GDM1 (cell line): ENCODE results near the gene AKT1.
"Not testable (repeated sequence)": the region's sequence is repeated elsewhere in the genome, so short reads cannot be mapped to it uniquely, and the experiment has no call there.

ENCODE experiments used
- DNase-seq: peaks from one replicate; lab custom pipeline; 2025; lab: John Stamatoyannopoulos, UW

The AKT1 gene

DNA sequence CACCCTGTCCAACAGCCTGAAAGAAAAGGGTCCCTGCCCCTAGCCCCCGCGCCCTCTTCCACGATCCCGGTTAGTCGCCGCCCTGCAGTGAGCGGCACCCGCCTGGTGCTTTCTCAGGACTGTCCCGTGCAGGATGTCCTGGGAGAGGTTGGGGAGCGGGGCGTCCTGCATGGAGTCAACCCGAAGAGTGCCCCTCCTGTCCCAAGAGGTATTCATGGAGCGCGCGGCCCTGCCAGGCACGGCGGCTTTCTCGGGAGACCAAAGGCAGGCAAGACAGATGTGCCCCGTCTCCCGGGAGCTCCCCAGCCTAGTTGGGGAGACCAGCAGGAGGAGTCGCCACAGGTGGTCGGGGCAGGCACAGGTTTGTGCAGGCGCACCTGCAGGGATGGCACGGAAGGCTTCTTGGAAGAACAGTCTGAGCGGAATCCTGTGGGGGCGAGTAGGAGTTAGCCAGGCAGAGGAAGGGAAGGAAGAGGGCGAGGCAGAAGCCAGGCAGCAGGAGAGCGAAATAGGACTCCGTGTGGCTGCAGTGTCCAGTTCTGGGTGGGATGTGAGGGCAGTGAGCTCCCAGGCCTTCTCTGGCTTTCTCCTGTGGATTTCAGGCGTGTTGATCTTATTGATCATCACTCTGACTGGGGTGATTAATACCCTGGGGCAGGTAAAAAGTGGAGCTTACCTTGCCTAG, 41.9 kb downstream of the AKT1 start:
- DNase-seq = no peak

DNA sequence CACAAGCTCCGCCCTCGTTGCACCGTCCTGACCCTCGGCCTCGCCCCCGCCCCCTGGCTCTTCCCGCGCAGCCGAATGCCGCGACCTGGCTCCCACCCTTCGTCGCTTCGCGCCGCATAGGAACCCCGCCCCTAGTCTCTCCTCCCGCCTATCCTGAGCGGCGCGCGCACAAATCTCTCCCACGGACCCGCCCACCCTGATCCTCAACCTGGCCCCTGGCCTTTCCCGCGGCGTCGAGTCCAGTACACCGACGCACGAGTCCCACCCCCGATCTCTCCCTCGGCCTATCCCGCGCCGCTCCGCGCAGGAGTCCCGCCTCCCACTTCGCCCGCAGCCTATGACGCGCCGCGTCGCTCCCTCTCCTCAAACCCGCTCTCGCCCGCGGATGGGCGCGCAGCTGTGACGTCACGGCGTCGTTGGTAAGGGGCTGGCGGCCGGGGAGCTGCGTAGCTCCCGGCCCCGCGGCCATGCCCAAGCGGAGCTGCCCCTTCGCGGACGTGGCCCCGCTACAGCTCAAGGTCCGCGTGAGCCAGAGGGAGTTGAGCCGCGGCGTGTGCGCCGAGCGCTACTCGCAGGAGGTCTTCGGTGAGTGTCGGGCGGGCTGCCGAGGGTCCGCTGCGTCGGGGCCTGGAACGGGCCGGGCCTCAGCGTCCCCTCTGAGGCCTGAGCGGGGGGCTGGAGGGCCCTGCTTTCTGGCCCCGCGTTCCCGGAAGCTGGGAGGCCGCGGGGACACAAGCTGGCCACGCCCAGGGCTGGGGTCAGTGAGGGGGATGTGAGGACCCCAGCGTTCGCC, 42.6 kb downstream of the AKT1 start, which contains the start of gene SIVA1:
SIVA1 (plus strand) TSS at position 413 of the 793 bp plus-strand sequence; CDS start at position 468, 55 bp downstream.
- peak; percentile 100 for DNase-seq

GRCh38 chr14:104752423-104752734, 43.2 kb downstream of the AKT1 start:
- no peak for DNase-seq

DNA sequence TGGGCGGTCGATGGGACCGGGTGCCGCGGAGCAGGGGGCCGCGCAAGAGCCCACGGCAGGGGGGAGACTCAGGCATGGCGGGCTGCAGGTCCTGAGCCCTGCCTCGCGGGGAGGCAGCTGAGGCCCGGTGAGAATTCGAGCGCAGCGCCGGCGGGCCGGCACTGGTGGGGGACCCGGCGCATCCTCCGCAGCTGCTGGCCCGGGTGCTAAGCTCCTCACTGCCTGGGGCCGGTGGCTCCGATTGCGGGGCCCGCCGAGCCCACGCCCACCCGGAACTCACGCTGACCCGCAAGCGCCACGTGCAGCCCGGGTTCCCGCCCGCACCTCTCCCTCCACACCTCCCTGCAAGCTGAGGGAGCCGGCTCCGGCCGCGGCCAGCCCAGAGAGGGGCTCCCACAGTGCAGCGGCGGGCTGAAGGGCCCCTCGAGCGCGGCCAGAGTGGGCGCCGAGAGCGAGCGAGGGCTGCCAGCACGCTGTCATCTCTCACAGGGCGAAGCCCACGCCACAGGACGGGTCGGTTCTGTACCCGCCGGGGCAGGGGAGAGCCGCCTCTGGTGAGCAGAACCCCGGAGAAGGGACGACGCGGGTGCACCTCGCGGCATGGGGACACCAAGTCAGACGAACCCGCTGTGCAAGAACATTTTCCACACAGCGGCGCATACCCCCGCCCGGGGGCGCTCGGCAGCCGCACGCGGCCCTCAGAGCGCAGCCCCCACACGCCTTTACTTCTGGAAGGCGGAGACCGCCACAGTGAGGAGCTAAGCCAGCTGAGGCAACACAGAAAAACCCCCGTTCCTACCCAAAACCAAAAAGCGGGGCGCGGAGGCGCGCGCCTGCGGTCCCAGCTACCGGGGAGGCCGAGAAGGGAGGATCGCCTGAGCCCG, 43.8 kb downstream of the AKT1 start:
- peak; percentile 49 for DNase-seq

DNA sequence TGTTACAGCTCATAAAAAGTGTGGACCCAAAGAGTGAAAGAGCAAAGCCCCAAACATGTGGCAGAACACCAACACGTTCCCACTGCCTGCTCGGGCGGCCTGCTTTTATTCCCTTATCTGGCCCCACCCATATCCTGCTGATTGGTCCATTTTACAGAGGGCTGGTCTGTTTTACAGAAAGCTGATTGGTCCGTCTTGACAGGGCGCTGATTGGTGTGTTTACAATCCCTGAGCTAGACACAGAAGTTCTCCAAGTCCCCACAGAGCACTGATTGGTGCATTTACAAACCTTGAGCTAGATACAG, 44.8 kb downstream of the AKT1 start:
- not testable (repeated sequence) for DNase-seq

DNA sequence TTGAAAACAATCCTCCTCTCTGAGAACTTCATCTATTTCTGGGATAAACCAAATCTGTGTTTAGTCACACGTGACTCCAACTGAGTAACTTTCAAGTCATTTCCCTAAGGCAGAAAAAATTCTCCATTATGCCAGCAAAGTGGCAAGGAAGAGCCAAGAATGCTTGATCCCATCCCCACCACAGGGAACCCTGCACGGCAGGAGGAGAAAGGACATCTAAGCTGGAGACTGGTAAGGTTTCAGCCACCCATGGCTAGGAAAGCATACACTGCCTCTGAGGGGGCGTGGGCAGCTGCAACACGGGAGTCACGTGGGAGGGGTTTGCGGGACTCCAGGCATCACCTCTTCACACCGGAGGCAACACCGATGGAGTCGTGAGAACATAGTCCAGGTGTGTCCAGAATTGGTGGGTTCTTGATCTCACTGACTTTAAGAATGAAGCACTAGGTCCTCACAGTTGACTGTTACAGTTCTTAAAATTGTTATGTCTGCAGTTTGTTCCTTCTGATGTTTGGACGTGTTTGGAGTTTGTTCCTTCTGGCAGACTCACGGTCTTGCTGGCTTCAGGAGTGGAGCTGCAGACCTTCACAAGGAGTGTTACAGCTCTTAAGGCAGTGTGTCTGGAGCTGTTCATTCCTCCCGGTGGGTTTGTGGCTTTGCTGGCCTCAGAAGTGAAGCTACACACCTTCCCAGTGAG, 45.3 kb downstream of the AKT1 start:
- DNase-seq = no peak

- no peak for DNase-seq
Observed at GRCh38 chr14:104749111-104749649, 46.4 kb downstream of the AKT1 start.

DNA sequence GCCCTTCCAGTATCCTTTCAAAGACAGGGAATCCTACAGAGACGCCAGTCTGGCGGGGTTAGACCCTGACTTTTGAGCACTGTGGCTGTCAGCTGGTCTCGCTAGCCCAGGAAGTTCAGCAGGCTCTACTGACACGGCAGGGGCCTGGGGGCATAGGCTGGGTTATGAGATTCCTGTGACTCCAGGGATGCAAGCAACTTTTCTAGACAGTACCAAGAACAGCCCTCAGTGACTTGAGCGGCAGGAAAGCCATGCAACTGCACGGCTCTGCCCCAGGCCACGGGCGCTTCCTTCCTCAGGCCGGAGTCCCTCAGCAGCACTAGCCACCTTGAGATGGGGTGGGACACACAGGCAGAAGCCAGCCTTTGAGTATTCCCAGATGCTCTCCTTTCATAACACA, 47.7 kb downstream of the AKT1 start:
- DNase-seq = no peak

DNA sequence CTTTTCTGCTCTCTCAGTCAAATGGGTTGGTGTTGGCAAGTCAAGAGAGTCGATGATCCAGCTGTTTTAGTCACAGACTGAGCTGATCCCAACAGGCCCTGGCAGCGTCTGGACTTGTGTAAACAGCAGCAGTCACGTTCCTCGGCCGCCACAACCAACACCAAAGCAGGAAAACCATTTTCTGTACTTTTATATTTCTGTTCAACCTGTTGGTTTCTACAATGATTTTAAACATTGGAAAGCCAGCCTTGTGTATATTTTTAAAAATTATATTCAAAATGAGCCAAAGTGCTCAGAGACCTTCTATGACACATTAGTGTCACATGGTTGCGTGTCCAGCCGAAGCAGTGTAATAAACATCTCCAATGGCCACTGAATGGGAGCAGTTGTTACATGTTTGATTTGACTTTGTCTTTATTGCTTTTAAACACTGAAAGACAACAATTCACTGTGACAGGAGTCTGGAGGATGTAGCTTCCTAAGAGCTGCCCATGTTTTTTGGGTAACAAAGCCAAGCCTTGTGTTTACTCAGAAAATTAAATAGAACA, 48.5 kb downstream of the AKT1 start:
- no peak for DNase-seq

DNA sequence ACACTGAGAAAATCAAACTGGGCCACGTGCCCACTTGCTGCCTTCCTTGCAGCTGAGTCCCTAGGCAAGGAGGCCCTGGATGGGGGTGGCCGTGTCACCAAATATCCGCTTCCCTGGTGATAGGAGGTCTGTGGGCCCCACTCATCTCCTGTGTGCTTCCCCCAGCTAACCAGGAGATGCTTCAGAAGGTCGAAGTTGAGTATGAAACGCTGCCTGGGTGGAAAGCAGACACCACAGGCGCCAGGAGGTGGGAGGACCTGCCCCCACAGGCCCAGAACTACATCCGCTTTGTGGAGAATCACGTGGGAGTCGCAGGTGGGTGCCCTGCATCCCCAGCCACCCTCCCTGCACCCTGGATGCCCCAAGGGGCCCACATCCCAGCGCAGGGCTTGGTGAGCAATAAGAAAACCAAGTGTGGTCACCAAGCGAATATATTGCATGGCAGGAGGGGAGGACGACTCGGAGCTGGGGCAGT, 49.4 kb downstream of the AKT1 start:
- no peak for DNase-seq

DNA sequence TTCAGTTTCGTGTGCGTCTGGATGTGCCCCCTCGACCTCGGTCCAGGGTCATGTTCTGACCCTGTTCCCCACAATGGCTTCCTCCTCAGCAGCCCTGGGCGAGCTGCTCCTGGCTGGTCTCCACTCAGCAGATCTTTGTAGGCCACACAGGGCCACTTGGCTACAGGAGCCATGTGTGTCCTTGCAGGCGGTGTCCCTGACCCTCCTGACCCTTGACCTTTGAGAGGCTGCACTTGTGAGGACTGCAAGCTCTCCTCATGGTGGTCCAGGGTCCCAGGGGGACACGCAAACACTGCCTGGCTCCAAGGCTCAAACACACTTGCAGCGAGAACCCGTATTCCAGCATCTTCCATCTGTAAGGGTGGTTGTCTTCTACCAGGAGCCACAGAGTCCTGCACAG, 50.1 kb downstream of the AKT1 start:
- no peak for DNase-seq

DNA sequence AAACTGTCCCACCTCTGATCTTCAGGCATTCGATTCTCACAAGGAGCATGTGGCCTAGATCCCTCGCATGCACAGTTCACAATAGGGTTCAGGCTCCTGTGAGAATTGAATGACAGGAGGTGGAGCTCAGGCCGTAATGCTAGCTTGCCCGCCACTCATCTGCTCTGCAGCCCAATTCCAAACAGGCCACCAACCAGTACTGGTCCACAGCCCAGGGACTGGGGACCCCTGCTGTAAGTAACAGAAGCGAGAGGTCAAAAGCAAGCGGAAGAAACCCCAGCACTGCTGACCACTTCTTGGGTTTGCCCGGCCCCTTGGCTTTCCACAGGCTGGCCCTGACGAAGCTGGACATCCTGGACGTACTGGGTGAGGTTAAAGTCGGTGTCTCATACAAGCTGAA, 51.1 kb downstream of the AKT1 start:
- no peak for DNase-seq

DNA sequence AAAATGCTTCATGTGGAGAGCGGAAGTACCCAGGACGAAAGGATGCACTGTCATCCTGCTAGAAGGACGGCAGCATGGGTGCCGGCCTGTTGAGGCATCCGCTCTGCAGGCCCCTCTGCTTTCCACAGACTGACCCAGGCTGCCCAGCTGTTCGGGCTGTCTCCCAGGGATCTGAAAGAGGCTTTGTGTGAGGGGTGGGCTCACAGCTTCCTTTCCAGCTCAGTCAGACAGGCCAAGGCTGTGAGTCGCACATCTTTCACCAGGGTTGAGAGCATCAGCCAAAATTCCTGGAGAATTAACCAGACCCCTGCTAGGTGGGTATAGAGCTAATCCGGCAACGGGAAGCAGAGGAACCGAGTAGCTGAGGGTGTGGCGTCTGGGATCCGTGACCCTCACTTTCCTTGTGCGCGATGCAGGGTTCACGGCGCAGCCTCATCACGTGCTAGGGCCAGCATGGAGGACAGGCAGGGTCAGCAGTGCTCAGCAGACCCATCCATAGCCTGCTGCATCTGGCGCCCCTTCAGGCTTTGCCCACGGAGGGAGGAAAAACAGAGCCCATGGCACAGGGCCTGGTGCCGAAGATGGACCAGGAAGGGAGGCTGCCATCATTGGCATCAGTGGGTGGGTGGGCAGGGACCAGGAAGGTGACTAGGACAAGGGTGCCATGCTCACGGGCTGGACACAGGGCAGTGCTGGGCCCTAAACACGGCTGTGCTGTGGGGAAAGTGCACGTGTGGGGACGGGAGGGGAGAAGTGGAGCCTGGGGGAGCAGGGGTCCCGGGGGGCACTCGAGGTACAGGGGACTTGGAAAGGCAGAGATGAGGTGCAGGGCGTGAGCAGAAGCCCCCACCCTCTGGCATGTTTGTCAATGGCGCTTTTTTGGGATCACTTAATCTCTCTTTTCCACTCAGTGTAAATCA, 51.8 kb downstream of the AKT1 start:
- no peak for DNase-seq

GRCh38 chr14:104742586-104743455, 52.7 kb downstream of the AKT1 start:
- DNase-seq = no peak

GRCh38 chr14:104741803-104742251, 53.7 kb downstream of the AKT1 start:
- DNase-seq = no peak

GRCh38 chr14:104741108-104741802, 54.3 kb downstream of the AKT1 start:
- no peak for DNase-seq

DNA sequence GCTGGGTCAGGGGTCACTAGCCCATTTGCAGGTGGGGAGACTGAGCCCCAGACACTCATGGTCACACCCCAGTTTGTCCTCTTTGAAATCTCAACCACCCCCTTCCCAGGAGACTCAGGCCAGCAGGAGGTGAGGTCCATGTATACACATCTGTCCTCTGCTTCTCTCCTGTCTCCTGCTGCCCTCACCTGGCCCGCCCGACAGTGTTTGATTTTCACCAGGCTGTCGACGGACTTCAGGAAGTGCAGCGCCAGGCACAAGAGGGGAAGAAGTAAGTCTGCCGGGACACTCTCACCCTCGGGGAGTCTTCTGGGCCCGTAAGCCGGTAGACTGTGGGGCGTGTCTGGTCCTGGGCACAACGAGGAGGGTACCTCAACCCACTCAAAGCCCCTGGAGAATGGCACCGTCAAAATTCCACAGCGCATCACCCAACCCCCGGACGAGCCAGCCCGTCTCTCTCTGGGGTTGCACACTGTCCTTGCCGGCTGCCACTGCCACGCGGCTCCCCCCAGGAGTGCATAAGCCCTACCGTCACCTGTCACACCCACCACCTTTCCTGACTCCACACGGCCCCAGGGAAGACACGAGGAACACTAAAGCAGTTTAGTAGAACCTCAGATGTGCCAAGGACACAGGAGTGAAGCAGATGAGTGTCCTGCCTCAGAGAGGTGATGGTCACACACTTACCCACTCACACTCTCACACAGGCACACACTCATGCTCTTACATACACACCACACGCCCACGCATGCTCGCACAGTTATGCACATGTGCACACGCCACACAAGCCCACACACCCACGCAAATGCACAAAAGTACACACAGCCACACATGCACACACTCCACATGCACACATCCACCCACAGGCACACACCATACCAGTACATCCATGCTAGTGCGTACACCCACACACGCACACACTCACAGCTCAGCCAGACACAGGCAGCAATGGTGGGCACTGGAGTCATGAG, 55.7 kb downstream of the AKT1 start:
- DNase-seq = no peak
